Measurements from ENCODE around the gene IFNA16. TPM values are rescaled to one million over a fixed set of nuclear protein-coding genes. Genes with fewer than 3 reads are reported as not detected.
A peak's percentile ranks its signal among the peaks of the same experiment; 100 is the strongest.
"Not testable (repeated sequence)": the region's sequence is repeated elsewhere in the genome, so short reads cannot be mapped to it uniquely, and the experiment has no call there.

IFNA16 gene
- polyA plus RNA-seq, 1 donor (not counting 4 experiments of a cell fraction or from before 2014, with no cell fraction given): not detected

DNA sequence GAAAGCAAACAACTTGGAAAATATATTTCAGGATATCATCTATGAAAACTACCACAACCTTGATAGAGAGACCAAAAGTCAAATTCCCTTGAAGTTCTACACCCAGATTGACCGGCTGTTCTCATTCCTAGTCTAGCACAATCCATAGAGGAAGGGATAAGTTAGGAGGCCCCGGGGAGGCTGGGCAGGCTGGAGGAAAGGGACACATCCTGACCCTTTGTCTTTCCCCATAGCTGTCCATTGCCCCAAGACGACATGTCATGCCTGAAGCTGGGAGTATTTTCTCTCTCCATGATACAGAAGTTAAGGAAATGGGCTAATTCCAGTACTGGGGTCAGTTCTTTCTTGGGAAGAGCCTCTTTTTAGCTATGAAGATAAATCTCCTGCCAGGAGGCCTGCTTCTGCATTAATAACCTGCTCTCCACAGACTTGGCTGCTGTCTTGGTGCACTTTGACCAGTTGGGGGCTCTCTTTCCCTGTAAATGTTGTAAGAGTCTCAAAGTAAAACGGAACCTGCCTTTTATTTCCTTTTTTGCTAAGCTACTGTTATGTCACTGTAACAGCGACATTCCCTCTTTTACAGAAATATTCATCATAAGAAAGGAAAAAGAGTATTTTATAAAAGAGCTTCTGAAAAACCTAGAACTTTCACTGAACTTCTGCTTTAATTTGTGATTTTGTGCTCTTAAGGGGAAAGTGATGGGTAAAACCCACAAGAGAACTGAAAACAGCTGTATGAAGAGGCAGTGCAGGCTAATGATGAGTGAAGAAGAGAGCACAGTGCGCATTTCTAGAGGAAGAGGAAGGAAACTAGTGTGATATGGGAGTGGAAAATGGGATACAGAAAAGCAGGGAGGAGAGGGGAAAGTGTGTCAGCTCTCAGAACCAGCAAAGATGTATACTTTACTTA, 22.0 kb downstream of the IFNA16 start:
- H3K9me1 ChIP-seq (ENCODE audit: control insufficient read depth, extremely low read depth, insufficient read depth, low read length); H3K27me3 ChIP-seq (ENCODE audit: control insufficient read depth, extremely low read depth, insufficient read depth, low read length); DNase-seq (ENCODE audit: low read depth, low spot score); H3K36me3 ChIP-seq (ENCODE audit: control insufficient read depth in 2 of 2, extremely low read depth in 1 of 2, insufficient read depth in 2 of 2, low read length in 2 of 2); H2AFZ ChIP-seq (ENCODE audit: control insufficient read depth, low read length); H3K4me3 ChIP-seq (ENCODE audit: control insufficient read depth in 2 of 3, extremely low read depth in 1 of 3, insufficient read depth in 2 of 3, low read depth in 1 of 3, low read length in 3 of 3); H4K20me1 ChIP-seq (ENCODE audit: control insufficient read depth, extremely low read depth, insufficient read depth, low read length); H3K4me2 ChIP-seq (ENCODE audit: control insufficient read depth, extremely low read depth, insufficient read depth, low read depth, low read length); H3K9me3 ChIP-seq (ENCODE audit: control insufficient read depth, low read depth, low read length); dilution Hi-C loops (cut with MboI; ENCODE audit: extremely low pct_ligation_motif_present, low sequenced_read_pairs); H3K27ac ChIP-seq (ENCODE audit: control insufficient read depth, insufficient read depth, low read length); FAIRE-seq; H3K79me2 ChIP-seq (ENCODE audit: control insufficient read depth, insufficient read depth, low read length); H3K4me1 ChIP-seq (ENCODE audit: control insufficient read depth, extremely low read depth, insufficient read depth, low read length); H3K9ac ChIP-seq (ENCODE audit: control insufficient read depth, extremely low read depth, insufficient read depth, low read length): not testable (repeated sequence)
- TF ChIP-seq, protein P1, sequence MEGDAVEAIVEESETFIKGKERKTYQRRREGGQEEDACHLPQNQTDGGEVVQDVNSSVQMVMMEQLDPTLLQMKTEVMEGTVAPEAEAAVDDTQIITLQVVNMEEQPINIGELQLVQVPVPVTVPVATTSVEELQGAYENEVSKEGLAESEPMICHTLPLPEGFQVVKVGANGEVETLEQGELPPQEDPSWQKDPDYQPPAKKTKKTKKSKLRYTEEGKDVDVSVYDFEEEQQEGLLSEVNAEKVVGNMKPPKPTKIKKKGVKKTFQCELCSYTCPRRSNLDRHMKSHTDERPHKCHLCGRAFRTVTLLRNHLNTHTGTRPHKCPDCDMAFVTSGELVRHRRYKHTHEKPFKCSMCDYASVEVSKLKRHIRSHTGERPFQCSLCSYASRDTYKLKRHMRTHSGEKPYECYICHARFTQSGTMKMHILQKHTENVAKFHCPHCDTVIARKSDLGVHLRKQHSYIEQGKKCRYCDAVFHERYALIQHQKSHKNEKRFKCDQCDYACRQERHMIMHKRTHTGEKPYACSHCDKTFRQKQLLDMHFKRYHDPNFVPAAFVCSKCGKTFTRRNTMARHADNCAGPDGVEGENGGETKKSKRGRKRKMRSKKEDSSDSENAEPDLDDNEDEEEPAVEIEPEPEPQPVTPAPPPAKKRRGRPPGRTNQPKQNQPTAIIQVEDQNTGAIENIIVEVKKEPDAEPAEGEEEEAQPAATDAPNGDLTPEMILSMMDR (optimal IDR thresholded peaks at IDR 0.05 in 1 of 3, IDR thresholded peaks at IDR 0.05 in 1 of 3, conservative IDR thresholded peaks at IDR 0.05 in 1 of 3; ENCODE audit: extremely low read depth in 1 of 3, insufficient read depth in 2 of 3, low read length in 3 of 3): peak; percentile 6 to 47 (median 27)

- H3K4me2 ChIP-seq (ENCODE audit: control insufficient read depth, extremely low read depth, insufficient read depth, low read depth, low read length); FAIRE-seq; H4K20me1 ChIP-seq (ENCODE audit: control insufficient read depth, extremely low read depth, insufficient read depth, low read length); dilution Hi-C loops (cut with MboI; ENCODE audit: extremely low pct_ligation_motif_present, low sequenced_read_pairs); H3K4me3 ChIP-seq (ENCODE audit: control insufficient read depth in 2 of 3, extremely low read depth in 1 of 3, insufficient read depth in 2 of 3, low read depth in 1 of 3, low read length in 3 of 3); H3K27me3 ChIP-seq (ENCODE audit: control insufficient read depth, extremely low read depth, insufficient read depth, low read length); H3K79me2 ChIP-seq (ENCODE audit: control insufficient read depth, insufficient read depth, low read length); H3K9me1 ChIP-seq (ENCODE audit: control insufficient read depth, extremely low read depth, insufficient read depth, low read length); H3K36me3 ChIP-seq (ENCODE audit: control insufficient read depth in 2 of 2, extremely low read depth in 1 of 2, insufficient read depth in 2 of 2, low read length in 2 of 2); H3K9me3 ChIP-seq (ENCODE audit: control insufficient read depth, low read depth, low read length); H2AFZ ChIP-seq (ENCODE audit: control insufficient read depth, low read length); DNase-seq (ENCODE audit: low read depth, low spot score); H3K9ac ChIP-seq (ENCODE audit: control insufficient read depth, extremely low read depth, insufficient read depth, low read length); H3K4me1 ChIP-seq (ENCODE audit: control insufficient read depth, extremely low read depth, insufficient read depth, low read length); H3K27ac ChIP-seq (ENCODE audit: control insufficient read depth, insufficient read depth, low read length): not testable (repeated sequence)
Observed at GRCh38 chr9:21187487-21187886, 29.6 kb downstream of the IFNA16 start, which contains the start of gene IFNA4. Gene IFNA4, minus strand, starts transcription at chr9:21187587. Its CDS starts 56 bp downstream, at chr9:21187531.
